Activated CD4-positive, alpha-beta T cell treated with anti-CD3 and anti-CD28 coated beads, Interleukin-2, amount 10 ng/mL, durations not matched to agents 7 days and 5 days (primary cell): ENCODE measurements around the gene ZNF205. TPM values are rescaled to one million over a fixed set of nuclear protein-coding genes. Genes with fewer than 3 reads are reported as not detected.
A peak's percentile ranks its signal among the peaks of the same experiment; 100 is the strongest.
"Not testable (repeated sequence)": the region's sequence is repeated elsewhere in the genome, so short reads cannot be mapped to it uniquely, and the experiment has no call there.

Experiments used
- CTCF ChIA-PET: fragments of 350-600 bp; sonication (Branson Sonifier 250); formaldehyde crosslinking; loops from one replicate; lab custom pipeline; 2021; ENCODE audit warnings: antibody characterized with exemption; lab: Charles Lee
- POLR2A ChIA-PET: fragments of 350-600 bp; sonication (Branson Sonifier 250); formaldehyde crosslinking; loops from one replicate; lab custom pipeline; 2021; ENCODE audit warnings: antibody characterized with exemption; lab: Charles Lee
- DNase-seq: peaks from one replicate; pipeline ENCODE4 v3.0.0-alpha.2; 2020
- H3K27ac Mint-ChIP-seq: one replicate; pipeline ENCODE4 v1.8.0; 2021; ENCODE audit warnings: mild to moderate bottlenecking, moderate library complexity, mixed read lengths
- H3K27me3 Mint-ChIP-seq: one replicate; pipeline ENCODE4 v1.8.0; 2021; ENCODE audit warnings: mixed read lengths
- H3K36me3 Mint-ChIP-seq: one replicate; pipeline ENCODE4 v1.8.0; 2021; ENCODE audit warnings: low read depth, mixed read lengths
- H3K4me1 Mint-ChIP-seq: one replicate; pipeline ENCODE4 v1.8.0; 2021; ENCODE audit warnings: mixed read lengths
- H3K4me3 Mint-ChIP-seq: one replicate; pipeline ENCODE4 v1.8.0; 2021; ENCODE audit warnings: mild to moderate bottlenecking, moderate library complexity, mixed read lengths
- H3K9me3 Mint-ChIP-seq: one replicate; pipeline ENCODE4 v1.8.0; 2021; ENCODE audit warnings: mixed read lengths
- total RNA-seq, 2 experiments: library from RNA; stranded (reverse); gene quantifications; one replicate each; pipeline ENCODE4 v1.2.3, GENCODE V29; 2021

ZNF205 gene
- total RNA-seq, 2 experiments from 2014 or later: not detected

- peaks cover 46% of the 10 kb centered on the region for H3K4me1 Mint-ChIP-seq
- DNase-seq: peak; percentile 42
- CTCF ChIA-PET: interaction anchor here (1.0 to 3.2 kb wide), 9 partner anchors 8 to 99 kb away, joined by 3 to 20 read pairs (median 5); partner anchors contain the start of gene OR1F1
- POLR2A ChIA-PET: no interaction called here
- peaks cover 6% of the 10 kb centered on the region for H3K9me3 Mint-ChIP-seq
- H3K27ac Mint-ChIP-seq: peak overlapping the region; percentile 87
- H3K36me3 Mint-ChIP-seq: peaks cover 11% of the 10 kb centered on the region
- H3K27me3 Mint-ChIP-seq: peaks cover 43% of the 10 kb centered on the region
- H3K4me3 Mint-ChIP-seq: peak overlapping the region; percentile 75
Observed at GRCh38 chr16:3157229-3158025, 45.0 kb downstream of the ZNF205 start.

DNA sequence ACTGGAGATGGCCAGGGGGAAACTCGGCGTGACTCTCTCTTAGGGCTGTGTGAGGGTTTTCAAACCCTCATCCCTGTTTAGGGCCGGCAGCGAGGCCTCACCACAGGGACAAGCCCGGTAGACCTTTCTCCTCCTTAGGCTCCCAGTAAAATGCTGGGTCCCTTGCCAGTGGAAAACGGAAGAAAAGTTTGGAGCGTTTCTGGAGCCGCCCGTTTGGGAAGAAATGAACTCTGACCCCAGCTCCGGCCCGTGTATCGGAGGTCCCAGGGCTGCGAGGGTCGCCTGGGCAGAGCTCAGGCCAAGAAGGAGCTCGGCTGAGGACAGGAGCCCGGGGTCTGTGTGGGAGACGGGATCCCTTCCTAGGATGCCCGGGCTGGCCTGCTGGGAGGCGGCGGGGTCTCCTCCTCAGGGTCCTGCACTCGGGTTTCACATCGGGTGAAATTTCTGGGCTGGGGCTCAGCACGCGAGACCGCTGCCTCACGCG lies 45.7 kb downstream of the ZNF205 start:
- Mint-ChIP-seq H3K27me3 (peaks cover 38% of the 10 kb centered on the region), H3K36me3 (peaks cover 11% of the 10 kb centered on the region), H3K27ac (peak overlapping the region; percentile 87), H3K4me1 (peaks cover 44% of the 10 kb centered on the region), H3K9me3 (peaks cover 6% of the 10 kb centered on the region), H3K4me3 (peak overlapping the region; percentile 75)
- ChIA-PET POLR2A (interaction anchor here (1.0 kb wide), 1 partner anchor 60 kb away, joined by 3 read pairs; no protein-coding TSS in a partner anchor), CTCF (interaction anchor here (0.9 to 3.2 kb wide), 10 partner anchors 9 to 130 kb away, joined by 3 to 20 read pairs (median 4); partner anchors contain the start of gene OR1F1)
- no peak for DNase-seq

GRCh38 chr16:3158510-3159314 lies 46.3 kb downstream of the ZNF205 start:
- Mint-ChIP-seq H3K9me3 (peaks cover 6% of the 10 kb centered on the region), H3K4me1 (peaks cover 47% of the 10 kb centered on the region), H3K36me3 (peaks cover 11% of the 10 kb centered on the region), H3K27me3 (peaks cover 38% of the 10 kb centered on the region), H3K4me3 (peak overlapping the region; percentile 88), H3K27ac (peak overlapping the region; percentile 91)
- ChIA-PET CTCF (interaction anchor here (0.6 to 3.2 kb wide), 13 partner anchors 9 to 317 kb away, joined by 3 to 20 read pairs (median 5); partner anchors contain the start of gene OR1F1), POLR2A (interaction anchor here (0.7 to 1.0 kb wide), 2 partner anchors 60 to 194 kb away, joined by 3 to 6 read pairs; no protein-coding TSS in a partner anchor)
- DNase-seq: peak; percentile 96

GRCh38 chr16:3161235-3162018 lies 49.0 kb downstream of the ZNF205 start:
- ChIA-PET POLR2A (interaction anchor here (0.6 kb wide), 1 partner anchor 282 kb away, joined by 3 read pairs; the partner anchor contains the start of gene NAA60), CTCF (interaction anchor here (0.7 to 3.9 kb wide), 4 partner anchors 9 to 157 kb away, joined by 3 to 14 read pairs (median 6); no protein-coding TSS in a partner anchor)
- H3K27ac Mint-ChIP-seq: peak overlapping the region; percentile 6
- peaks cover 8% of the 10 kb centered on the region for H3K36me3 Mint-ChIP-seq
- H3K4me3 Mint-ChIP-seq: peak overlapping the region; percentile 47
- DNase-seq: no peak
- peaks cover 23% of the 10 kb centered on the region for H3K27me3 Mint-ChIP-seq
- H3K4me1 Mint-ChIP-seq: peaks cover 51% of the 10 kb centered on the region
- peaks cover 3% of the 10 kb centered on the region for H3K9me3 Mint-ChIP-seq

GRCh38 chr16:3164121-3164991 lies 52.0 kb downstream of the ZNF205 start:
- ChIA-PET POLR2A (no interaction called here), CTCF (interaction anchor here (1.2 to 2.0 kb wide), 2 partner anchors 14 to 104 kb away, joined by 5 to 6 read pairs; no protein-coding TSS in a partner anchor)
- Mint-ChIP-seq H3K27ac (no peak overlapping the region), H3K4me1 (peaks cover 34% of the 10 kb centered on the region), H3K36me3 (no peaks in the 10 kb centered on the region), H3K9me3 (no peaks in the 10 kb centered on the region), H3K4me3 (no peak overlapping the region), H3K27me3 (peaks cover 17% of the 10 kb centered on the region)
- no peak for DNase-seq

DNA sequence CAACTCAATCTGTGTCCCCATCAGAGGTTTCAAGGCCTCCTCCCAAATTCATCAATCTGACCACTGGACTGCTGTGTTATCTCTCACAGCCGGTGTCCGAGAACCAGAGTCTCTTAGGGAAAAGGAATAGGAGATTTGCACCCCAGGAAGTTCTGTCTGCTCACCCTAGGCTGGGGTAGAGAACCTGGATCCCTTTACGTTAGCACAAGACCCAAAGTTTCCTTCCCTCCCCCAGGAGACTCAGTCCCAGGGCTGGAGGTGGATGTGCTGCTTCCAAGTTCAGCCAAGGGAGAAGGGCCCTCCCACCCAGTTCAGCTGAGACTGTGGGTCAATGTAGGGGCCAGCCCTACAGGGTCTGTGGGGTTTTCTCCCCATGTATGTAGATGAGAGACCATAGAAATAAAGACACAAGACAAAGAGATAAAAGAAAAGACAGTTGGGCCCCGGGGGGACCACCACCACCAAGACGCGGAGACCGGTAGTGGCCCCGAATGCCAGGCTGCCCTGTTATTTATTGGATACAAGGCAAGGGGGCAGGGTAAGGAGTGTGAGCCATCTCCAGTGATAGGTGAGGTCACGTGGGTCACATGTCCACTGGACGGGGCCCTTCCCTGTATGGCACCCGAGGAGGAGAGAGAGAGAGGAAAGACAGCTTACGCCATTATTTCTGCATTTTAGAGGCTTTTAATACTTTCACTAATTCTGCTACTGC lies 52.9 kb downstream of the ZNF205 start:
- H3K9me3 Mint-ChIP-seq: no peaks in the 10 kb centered on the region
- H3K27ac Mint-ChIP-seq: peak overlapping the region; percentile 71
- POLR2A ChIA-PET: no interaction called here
- peaks cover 25% of the 10 kb centered on the region for H3K27me3 Mint-ChIP-seq
- no peak overlapping the region for H3K4me3 Mint-ChIP-seq
- H3K36me3 Mint-ChIP-seq: no peaks in the 10 kb centered on the region
- CTCF ChIA-PET: interaction anchor here (0.6 to 1.2 kb wide), 2 partner anchors 15 to 69 kb away, joined by 3 to 5 read pairs; no protein-coding TSS in a partner anchor
- DNase-seq: no peak
- peaks cover 26% of the 10 kb centered on the region for H3K4me1 Mint-ChIP-seq

DNA sequence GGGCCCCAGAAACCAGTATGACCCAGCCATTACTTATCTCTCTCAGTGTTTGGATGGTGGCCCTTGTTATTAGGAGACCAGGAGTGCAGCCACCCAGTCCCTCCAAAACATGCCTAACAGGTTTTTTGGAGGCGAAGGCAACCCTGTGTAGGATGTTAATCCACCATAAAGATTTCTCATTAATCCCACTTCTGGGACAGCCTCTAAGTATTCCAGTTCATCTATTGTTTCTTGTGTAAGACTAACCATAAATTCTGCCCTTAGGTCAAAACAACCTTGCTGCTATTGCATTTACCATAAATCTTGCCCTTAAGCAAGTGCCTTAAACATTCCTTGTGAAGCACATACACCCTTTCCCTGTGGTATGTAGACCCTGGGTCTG lies 54.1 kb downstream of the ZNF205 start:
- H3K27ac Mint-ChIP-seq: no peak overlapping the region
- peaks cover 27% of the 10 kb centered on the region for H3K4me1 Mint-ChIP-seq
- no peak for DNase-seq
- POLR2A ChIA-PET: no interaction called here
- H3K9me3 Mint-ChIP-seq: no peaks in the 10 kb centered on the region
- H3K27me3 Mint-ChIP-seq: peaks cover 36% of the 10 kb centered on the region
- peaks cover 4% of the 10 kb centered on the region for H3K36me3 Mint-ChIP-seq
- no peak overlapping the region for H3K4me3 Mint-ChIP-seq
- CTCF ChIA-PET: interaction anchor here (0.7 to 0.8 kb wide), 5 partner anchors 16 to 163 kb away, joined by 3 to 4 read pairs (median 3); no protein-coding TSS in a partner anchor

DNA sequence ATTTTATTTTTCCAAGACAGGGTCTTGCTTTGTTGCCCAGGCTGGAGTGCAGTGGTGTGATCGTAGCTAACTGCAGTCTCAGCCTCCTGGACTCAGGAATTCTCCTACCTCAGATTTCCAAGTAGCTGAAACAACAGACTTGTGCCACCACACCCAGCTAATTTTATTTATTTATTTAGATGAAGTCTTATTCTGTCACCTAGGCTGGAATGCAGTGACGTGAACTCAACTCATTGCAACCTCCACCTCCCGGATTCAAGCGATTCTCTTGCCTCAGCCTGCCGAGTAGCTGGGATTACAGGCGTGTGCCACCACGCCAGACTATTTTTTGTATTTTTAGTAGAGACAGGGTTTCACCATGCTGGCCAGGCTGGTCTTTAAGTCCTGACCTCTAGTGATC lies 56.3 kb downstream of the ZNF205 start:
- not testable (repeated sequence) for H3K27ac Mint-ChIP-seq, H3K36me3 Mint-ChIP-seq, H3K9me3 Mint-ChIP-seq, DNase-seq, H3K4me3 Mint-ChIP-seq
- Mint-ChIP-seq H3K27me3 (peaks cover 52% of the 10 kb centered on the region), H3K4me1 (peaks cover 34% of the 10 kb centered on the region)
- POLR2A ChIA-PET: interaction anchor here (0.7 kb wide), 1 partner anchor 41 kb away, joined by 3 read pairs; no protein-coding TSS in a partner anchor
- CTCF ChIA-PET: interaction anchor here (1.0 to 2.1 kb wide), 6 partner anchors 9 to 165 kb away, joined by 3 to 8 read pairs (median 5); no protein-coding TSS in a partner anchor
